Measurements from ENCODE around the gene ACTR2. TPM values are rescaled to one million over a fixed set of nuclear protein-coding genes. Genes with fewer than 3 reads are reported as not detected.

The ACTR2 gene
- total RNA-seq, 4 donors from 2014 or later, result 85.2 to 115 (median 99.1) TPM

- no peaks in the 10 kb centered on the region for H3K27me3 ChIP-seq
- intact Hi-C loops (cut with DNase I), result loop anchor here (5.0 kb wide), 2 partner anchors 287 to 307 kb away; no protein-coding TSS in a partner anchor
- no peaks in the 10 kb centered on the region for H3K9me3 ChIP-seq
- TF ChIP-seq CTCF (IDR thresholded peaks at IDR 0.05), result no peak
- TF ChIP-seq POLR2AphosphoS5 (IDR thresholded peaks at IDR 0.05), result no peak
- TF ChIP-seq POLR2A (IDR thresholded peaks at IDR 0.05; ENCODE audit: low read depth), result no peak
- TF ChIP-seq EP300 (IDR thresholded peaks at IDR 0.05), result no peak
- H3K27ac ChIP-seq (replicated peaks in 1 of 4), result no peak overlapping the region
- no peak for DNase-seq (ENCODE audit: extremely low spot score)
- H3K4me1 ChIP-seq, result peaks cover 0 to 9% (median 4%) of the 10 kb centered on the region in 4 donors
- H3K4me3 ChIP-seq, result no peak overlapping the region
- H3K36me3 ChIP-seq, result peaks cover 4 to 68% (median 32%) of the 10 kb centered on the region in 4 donors
Measured at GRCh38 chr2:65265671-65266045, 38.0 kb downstream of the ACTR2 start.

- H3K4me3 ChIP-seq, result no peak overlapping the region
- no peaks in the 10 kb centered on the region for H3K27me3 ChIP-seq
- H3K9me3 ChIP-seq, result no peaks in the 10 kb centered on the region
- DNase-seq (ENCODE audit: extremely low spot score), result no peak
- H3K36me3 ChIP-seq, result peaks cover 9 to 65% (median 34%) of the 10 kb centered on the region in 4 donors
- no peak overlapping the region for H3K27ac ChIP-seq (replicated peaks in 1 of 4)
- intact Hi-C loops (cut with DNase I), result loop anchor here (5.0 kb wide), 2 partner anchors 285 to 305 kb away; no protein-coding TSS in a partner anchor
- WGBS, result 100% methylated on average over 1 of the region's 1 CpG
- peaks cover 0 to 9% (median 4%) of the 10 kb centered on the region in 4 donors for H3K4me1 ChIP-seq
- TF ChIP-seq POLR2A (IDR thresholded peaks at IDR 0.05; ENCODE audit: low read depth) (no peak), CTCF (IDR thresholded peaks at IDR 0.05) (no peak), EP300 (IDR thresholded peaks at IDR 0.05) (no peak), POLR2AphosphoS5 (IDR thresholded peaks at IDR 0.05) (no peak)
Measured at GRCh38 chr2:65267008-65267407, 39.4 kb downstream of the ACTR2 start.

- Histone ChIP-seq H3K9me3 (no peaks in the 10 kb centered on the region), H3K4me1 (peaks cover 0 to 9% (median 4%) of the 10 kb centered on the region in 4 donors), H3K27ac (replicated peaks in 1 of 4) (no peak overlapping the region), H3K4me3 (no peak overlapping the region), H3K27me3 (no peaks in the 10 kb centered on the region), H3K36me3 (peaks cover 12 to 65% (median 44%) of the 10 kb centered on the region in 4 donors)
- 66% methylated on average over 4 of the region's 4 CpGs for WGBS
- TF ChIP-seq CTCF (IDR thresholded peaks at IDR 0.05), result no peak
- TF ChIP-seq POLR2A (IDR thresholded peaks at IDR 0.05; ENCODE audit: low read depth), result no peak
- no peak for TF ChIP-seq EP300 (IDR thresholded peaks at IDR 0.05)
- TF ChIP-seq POLR2AphosphoS5 (IDR thresholded peaks at IDR 0.05), result no peak
- no peak for DNase-seq (ENCODE audit: extremely low spot score)
- intact Hi-C loops (cut with DNase I), result loop anchor here (5.0 kb wide), 2 partner anchors 283 to 303 kb away; no protein-coding TSS in a partner anchor
Measured at GRCh38 chr2:65268957-65269356, 41.3 kb downstream of the ACTR2 start.

- Histone ChIP-seq H3K36me3 (peaks cover 7 to 35% (median 25%) of the 10 kb centered on the region in 4 donors), H3K27me3 (no peaks in the 10 kb centered on the region)
- WGBS, result 98% methylated on average over 8 of the region's 8 CpGs
Measured at GRCh38 chr2:65273344-65273743, 45.7 kb downstream of the ACTR2 start.

More at GRCh38 chr2:65273344-65273743, 45.7 kb downstream of the ACTR2 start:
- intact Hi-C loops (cut with DNase I), result no loop called here
- DNase-seq (ENCODE audit: extremely low spot score), result no peak
- no peak for TF ChIP-seq CTCF (IDR thresholded peaks at IDR 0.05)
- TF ChIP-seq POLR2A (IDR thresholded peaks at IDR 0.05; ENCODE audit: low read depth), result no peak
- TF ChIP-seq POLR2AphosphoS5 (IDR thresholded peaks at IDR 0.05), result no peak
- TF ChIP-seq EP300 (IDR thresholded peaks at IDR 0.05), result no peak
- Histone ChIP-seq H3K4me3 (no peak overlapping the region), H3K9me3 (no peaks in the 10 kb centered on the region), H3K4me1 (peaks cover 5 to 16% (median 11%) of the 10 kb centered on the region in 4 donors), H3K27ac (replicated peaks in 1 of 4) (no peak overlapping the region)
